Fibroblast of the conjunctiva (primary cell): Measurements from ENCODE around the gene POU2F1.
"Not testable (repeated sequence)": the region's sequence is repeated elsewhere in the genome, so short reads cannot be mapped to it uniquely, and the experiment has no call there.

ENCODE experiments used
- DNase-seq: peaks from one replicate; pipeline ENCODE4 v3.0.0-alpha.2; 2010; ENCODE audit warnings: low read depth

POU2F1 gene

GRCh38 chr1:167231873-167232450 is 11.3 kb downstream of the POU2F1 start:
- no peak for DNase-seq

GRCh38 chr1:167232801-167233200 is 12.1 kb downstream of the POU2F1 start:
- no peak for DNase-seq

- no peak for DNase-seq
These were observed 12.7 kb downstream of the POU2F1 start for GRCh38 chr1:167233373-167233772.

GRCh38 chr1:167237000-167237399 is 16.3 kb downstream of the POU2F1 start:
- DNase-seq, result no peak

GRCh38 chr1:167238713-167239112 is 18.0 kb downstream of the POU2F1 start:
- DNase-seq, result no peak

DNA sequence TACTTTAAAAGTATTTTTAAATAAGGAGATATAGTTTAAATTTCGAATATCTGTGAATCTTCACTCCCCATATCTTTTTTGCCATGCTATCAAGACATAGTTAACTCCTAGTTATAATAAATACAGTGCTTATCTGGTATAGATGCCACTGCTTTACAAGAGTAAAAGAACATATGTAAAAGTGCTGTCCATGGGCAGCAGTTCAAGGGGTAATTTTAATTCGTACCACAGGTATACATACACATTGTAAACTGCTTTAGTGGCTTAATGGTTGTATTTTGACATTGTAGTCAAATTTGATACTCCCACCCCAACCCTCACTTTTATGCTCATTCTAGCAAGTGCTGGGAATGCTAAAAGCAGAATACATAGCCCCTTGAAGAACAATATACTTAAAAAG is 18.6 kb downstream of the POU2F1 start:
- DNase-seq, result no peak

- DNase-seq, result no peak
These were observed 23.6 kb downstream of the POU2F1 start for GRCh38 chr1:167244244-167244643.

DNA sequence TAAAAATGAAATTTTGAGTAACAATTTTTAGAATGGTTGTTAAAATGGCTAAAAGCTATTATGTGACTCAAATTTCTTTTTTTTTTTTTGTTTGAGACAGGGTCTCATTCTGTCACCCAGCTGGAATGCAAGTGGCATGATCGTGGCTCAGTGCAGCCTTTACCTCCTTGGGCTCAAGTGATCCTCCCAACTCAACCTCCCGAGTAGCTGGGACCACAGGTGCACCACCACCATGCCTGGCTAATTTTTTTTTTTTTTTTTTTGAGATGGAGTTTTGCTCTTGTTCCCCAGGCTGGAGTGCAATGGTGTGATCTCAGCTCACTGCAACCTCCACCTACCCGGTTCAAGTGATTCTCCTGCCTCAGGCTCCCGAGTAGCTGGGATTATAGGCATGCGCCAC is 24.5 kb downstream of the POU2F1 start:
- not testable (repeated sequence) for DNase-seq

GRCh38 chr1:167246971-167247370 is 26.3 kb downstream of the POU2F1 start:
- no peak for DNase-seq

GRCh38 chr1:167247754-167248153 is 27.1 kb downstream of the POU2F1 start:
- no peak for DNase-seq

DNA sequence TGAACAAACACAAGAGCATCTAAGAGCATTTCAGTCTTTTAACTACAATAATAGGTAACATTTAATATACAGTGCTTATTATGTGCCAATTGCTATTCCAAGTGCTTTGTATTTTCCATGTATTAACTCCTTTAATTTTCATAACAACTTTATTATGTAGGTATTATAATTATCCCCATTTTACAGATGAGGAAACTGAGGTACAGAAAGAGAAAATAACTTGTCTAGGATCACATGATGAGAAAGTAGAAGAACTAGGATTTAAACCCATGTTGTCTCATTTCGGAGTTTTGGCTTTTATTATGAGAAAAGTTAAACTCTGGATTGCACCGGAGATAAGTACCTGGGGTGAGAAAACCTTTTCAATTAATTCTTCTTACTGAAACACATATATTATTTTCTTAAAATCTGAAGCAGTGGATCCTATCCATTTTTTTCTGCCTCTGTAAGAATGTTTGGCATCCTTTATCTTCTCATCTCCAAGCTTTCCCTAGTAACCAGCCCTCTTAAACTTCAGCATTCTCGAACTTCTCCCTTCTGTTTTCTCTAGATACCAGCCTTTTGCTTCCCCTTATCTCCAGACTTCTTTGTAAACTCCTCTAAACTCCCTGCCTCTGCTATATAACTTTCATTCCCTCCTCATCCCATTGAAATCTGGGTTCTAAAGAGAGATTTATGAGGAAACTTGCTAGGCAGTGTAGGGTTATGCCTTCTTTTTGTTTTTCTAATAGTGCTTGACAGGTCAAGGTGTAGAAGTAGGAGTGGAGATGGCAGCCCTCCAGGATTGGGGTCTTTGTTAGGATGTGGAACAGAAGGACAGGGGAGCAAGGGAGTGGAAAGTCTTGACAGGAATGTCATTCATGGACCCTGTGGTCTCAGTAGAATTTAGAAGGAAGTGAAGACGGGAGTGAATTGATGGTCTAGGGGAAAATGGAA is 28.3 kb downstream of the POU2F1 start:
- no peak for DNase-seq

DNA sequence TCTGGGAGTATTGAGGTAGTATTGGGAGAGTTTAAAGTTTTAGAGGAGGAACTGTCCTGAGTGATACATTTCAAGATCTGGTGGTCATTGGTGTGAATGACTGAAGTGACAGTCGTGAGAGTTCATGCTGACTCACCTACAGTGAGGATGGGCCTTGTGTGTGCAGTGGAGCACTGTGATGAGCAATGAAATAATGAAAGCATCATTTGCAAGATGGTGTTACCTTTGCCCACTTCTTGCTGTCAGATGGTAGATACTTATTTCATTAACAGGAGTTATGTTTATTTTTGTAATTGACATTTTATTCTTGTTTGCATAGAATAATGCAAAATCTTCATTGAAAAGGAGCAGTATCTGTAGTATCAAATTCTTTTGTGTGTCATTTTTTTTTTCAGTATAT is 29.0 kb downstream of the POU2F1 start:
- DNase-seq, result no peak

GRCh38 chr1:167250482-167250881 is 29.8 kb downstream of the POU2F1 start:
- DNase-seq, result no peak

GRCh38 chr1:167251472-167251871 is 30.8 kb downstream of the POU2F1 start:
- no peak for DNase-seq

DNA sequence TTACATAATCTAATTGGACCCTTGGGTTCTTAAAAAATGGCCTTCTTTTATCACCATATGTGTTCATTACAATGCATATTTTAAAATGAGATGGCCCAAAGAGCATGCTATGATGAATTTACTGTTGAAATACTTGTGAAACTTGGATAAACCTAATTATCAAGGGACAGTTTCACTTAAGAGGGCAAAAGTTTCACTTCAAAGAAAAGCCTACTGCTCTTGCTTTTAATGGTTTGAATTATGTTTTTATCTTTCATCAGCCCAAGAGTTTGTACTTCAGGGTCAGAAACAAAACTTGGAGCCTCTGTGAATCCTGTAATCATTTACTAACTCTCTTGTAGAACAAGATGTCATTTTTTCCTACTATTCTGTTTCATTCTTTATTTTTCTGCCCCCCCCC is 32.3 kb downstream of the POU2F1 start:
- DNase-seq, result no peak

- DNase-seq, result no peak
These were observed 38.2 kb downstream of the POU2F1 start for GRCh38 chr1:167258858-167259257.

- DNase-seq, result no peak
These were observed 42.1 kb downstream of the POU2F1 start for GRCh38 chr1:167262836-167263235.

GRCh38 chr1:167263344-167263743 is 42.7 kb downstream of the POU2F1 start:
- DNase-seq, result no peak

DNA sequence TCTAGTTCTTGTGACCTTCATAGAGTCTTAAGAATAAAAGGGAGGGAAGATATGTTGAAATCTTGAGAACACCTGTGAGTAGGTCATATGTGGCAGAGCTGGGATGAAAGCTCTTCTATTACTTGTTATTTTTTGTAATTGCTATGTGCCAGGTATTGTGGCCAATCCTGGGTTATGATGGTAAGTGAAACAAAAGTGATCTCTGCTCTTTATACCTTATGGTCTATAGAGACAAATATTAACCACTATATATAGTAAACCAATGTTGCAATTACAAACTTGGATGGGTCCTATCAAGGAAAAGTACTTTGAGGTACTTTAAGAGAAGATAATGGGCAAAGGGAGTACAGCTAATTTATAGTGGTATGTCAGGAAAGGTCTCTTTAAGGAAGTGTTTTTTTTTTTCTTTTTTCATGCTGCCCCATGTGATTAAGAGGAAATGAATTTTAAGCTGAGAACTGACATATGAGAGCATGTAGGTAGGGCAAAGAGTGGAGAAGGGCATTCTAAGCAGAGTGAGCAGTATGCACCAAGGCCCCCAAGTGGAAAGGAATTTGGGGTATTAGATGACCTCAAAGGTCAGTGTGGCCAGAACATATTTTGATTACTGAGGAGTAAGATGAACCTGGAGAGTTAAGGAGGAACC is 43.3 kb downstream of the POU2F1 start:
- no peak for DNase-seq

- no peak for DNase-seq
These were observed 46.3 kb downstream of the POU2F1 start for GRCh38 chr1:167266965-167267364.

GRCh38 chr1:167268347-167268787 is 47.7 kb downstream of the POU2F1 start:
- DNase-seq, result no peak

- no peak for DNase-seq
These were observed 49.8 kb downstream of the POU2F1 start for GRCh38 chr1:167270349-167271092.
